Neuronal stem cell (in vitro differentiated cells): ENCODE results near the gene PPARD.

Experiments used
- DNase-seq: peaks from one replicate; pipeline ENCODE4 v3.0.0-alpha.2; 2013; ENCODE audit warnings: low spot score
- H2AFZ ChIP-seq: one replicate; pipeline ENCODE4 v1.6.1; 2013; ENCODE audit warnings: mild to moderate bottlenecking, low read length, inconsistent platforms
- H2AK5ac ChIP-seq: 2 replicates; pipeline ENCODE4 v1.6.1; 2013; ENCODE audit warnings: low read depth, mild to moderate bottlenecking, inconsistent platforms, low read length, moderate library complexity, mixed read lengths
- H2BK120ac ChIP-seq: 2 replicates; pipeline ENCODE4 v1.6.1; 2013; ENCODE audit warnings: low read depth, mild to moderate bottlenecking, inconsistent platforms, low read length, moderate library complexity, mixed read lengths
- H2BK12ac ChIP-seq: one replicate; pipeline ENCODE4 v1.6.1; 2013; ENCODE audit warnings: low read length, inconsistent platforms
- H2BK15ac ChIP-seq: 2 replicates; pipeline ENCODE4 v1.6.1; 2013; ENCODE audit warnings: mild to moderate bottlenecking, low read length, inconsistent platforms, mixed read lengths
- H2BK5ac ChIP-seq: one replicate; pipeline ENCODE4 v1.6.1; 2013; ENCODE audit warnings: inconsistent platforms, mild to moderate bottlenecking, low read length, moderate library complexity
- H3K14ac ChIP-seq: one replicate; pipeline ENCODE4 v1.6.1; 2013; ENCODE audit warnings: low read length, inconsistent platforms
- H3K18ac ChIP-seq: 2 replicates; pipeline ENCODE4 v1.6.1; 2013; ENCODE audit warnings: low read length, inconsistent platforms
- H3K23ac ChIP-seq: 2 replicates; pipeline ENCODE4 v1.6.1; 2013; ENCODE audit warnings: low read depth, mild to moderate bottlenecking, mixed read lengths, low read length, inconsistent platforms; ENCODE audit not compliant: poor library complexity
- H3K27ac ChIP-seq: replicated peaks from 3 replicates; pipeline ENCODE4 v1.5.1; 2013; ENCODE audit warnings: low read length, inconsistent platforms
- H3K27me3 ChIP-seq, 3 experiments: 2 replicates each; pipeline ENCODE4 v1.6.1; 2013; ENCODE audit warnings: low read length in 3 of 3, mild to moderate bottlenecking in 2 of 3, inconsistent platforms in 1 of 3, low read depth in 1 of 3, mixed read lengths in 1 of 3, moderate library complexity in 1 of 3; ENCODE audit not compliant: control insufficient read depth in 3 of 3, insufficient read depth in 3 of 3
- H3K36me3 ChIP-seq, 2 donors: replicated peaks in 1 of 2; 2 replicates each; pipeline ENCODE4 v1.6.1; 2013; ENCODE audit warnings: low read length in 2 of 2; ENCODE audit not compliant: control insufficient read depth in 2 of 2, insufficient read depth in 2 of 2
- H3K4ac ChIP-seq: 2 replicates; pipeline ENCODE4 v1.6.1; 2013; ENCODE audit warnings: inconsistent platforms, mild to moderate bottlenecking, low read length, moderate library complexity
- H3K4me1 ChIP-seq, 2 donors: 1 replicate in 1 of 2; 2 replicates in 1 of 2; pipeline ENCODE4 v1.6.1; 2013; ENCODE audit warnings: low read length in 2 of 2, low read depth in 1 of 2; ENCODE audit not compliant: control insufficient read depth in 2 of 2, insufficient read depth in 1 of 2
- H3K4me2 ChIP-seq: one replicate; pipeline ENCODE4 v1.6.1; 2013; ENCODE audit warnings: mild to moderate bottlenecking, low read length, inconsistent platforms; ENCODE audit not compliant: insufficient read depth, poor library complexity, severe bottlenecking
- H3K4me3 ChIP-seq, 2 donors: 2 replicates each; pipeline ENCODE4 v1.5.1; 2013; ENCODE audit warnings: low read length in 2 of 2, mild to moderate bottlenecking in 2 of 2, inconsistent platforms in 1 of 2, moderate library complexity in 1 of 2
- H3K79me1 ChIP-seq: one replicate; pipeline ENCODE4 v1.6.1; 2013; ENCODE audit warnings: low read depth, mild to moderate bottlenecking, inconsistent platforms, low read length, moderate library complexity
- H3K9ac ChIP-seq: one replicate; pipeline ENCODE4 v1.6.1; 2013; ENCODE audit warnings: mild to moderate bottlenecking, low read depth, low read length, inconsistent platforms; ENCODE audit not compliant: poor library complexity
- H3K9me3 ChIP-seq, 2 donors: replicated peaks in 1 of 2; 2 replicates each; pipeline versions ENCODE3 to v1.6.1; 2013; ENCODE audit warnings: low read length in 2 of 2, mild to moderate bottlenecking in 2 of 2, inconsistent platforms in 1 of 2, low read depth in 1 of 2, mixed read lengths in 1 of 2, moderate library complexity in 1 of 2; ENCODE audit not compliant: control insufficient read depth in 2 of 2, insufficient read depth in 1 of 2
- H4K8ac ChIP-seq: one replicate; pipeline ENCODE4 v1.6.1; 2013; ENCODE audit warnings: low read depth, mild to moderate bottlenecking, inconsistent platforms, low read length, moderate library complexity
- H4K91ac ChIP-seq: one replicate; pipeline ENCODE4 v1.6.1; 2013; ENCODE audit warnings: low read length, low read depth, mild to moderate bottlenecking, inconsistent platforms; ENCODE audit not compliant: poor library complexity
- WGBS, 2 donors: extraction: QIAGEN DNeasy Blood & Tissue Kit; methylation state at CpG; one replicate each; pipeline ENCODE4 v1.1.7; 2013; ENCODE audit warnings: missing lambda C conversion rate in 2 of 2, mixed read lengths in 1 of 2; ENCODE audit not compliant: insufficient read length in 2 of 2, insufficient replicate concordance in 1 of 2; ENCODE audit errors: extremely low coverage in 2 of 2; 5-methylcytosine and 5-hydroxymethylcytosine counted together

The PPARD gene

GRCh38 chr6:35400111-35400510 lies 57.8 kb downstream of the PPARD start:
- Histone ChIP-seq H2AK5ac (no peak overlapping the region), H2AFZ (no peak overlapping the region), H4K91ac (no peak overlapping the region), H3K18ac (no peak overlapping the region), H2BK120ac (no peak overlapping the region), H3K4ac (no peak overlapping the region), H3K4me2 (no peak overlapping the region), H3K23ac (no peak overlapping the region), H3K27ac (no peak overlapping the region), H2BK5ac (no peak overlapping the region), H3K27me3 (no peaks in the 10 kb centered on the region), H3K4me3 (no peak overlapping the region), H3K9ac (no peak overlapping the region), H3K14ac (peak overlapping the region; percentile 28), H4K8ac (no peak overlapping the region), H3K36me3 (no peaks in the 10 kb centered on the region), H3K9me3 (peaks cover 0 to 5% of the 10 kb centered on the region in 2 donors), H2BK15ac (no peak overlapping the region), H3K4me1 (peaks cover 0 to 8% of the 10 kb centered on the region in 2 donors), H3K79me1 (no peaks in the 10 kb centered on the region), H2BK12ac (no peak overlapping the region)
- WGBS, 2 donors = no CpG with 5 or more reads among the region's 5 CpGs
- DNase-seq = no peak

GRCh38 chr6:35400901-35401311 lies 58.5 kb downstream of the PPARD start:
- no peak overlapping the region for H2BK15ac ChIP-seq
- H3K27ac ChIP-seq = no peak overlapping the region

GRCh38 chr6:35401514-35401913 lies 59.2 kb downstream of the PPARD start:
- Histone ChIP-seq H2BK12ac (no peak overlapping the region), H3K14ac (no peak overlapping the region), H4K91ac (no peak overlapping the region), H3K4me3 (no peak overlapping the region), H3K79me1 (no peaks in the 10 kb centered on the region), H2BK5ac (no peak overlapping the region), H3K4ac (no peak overlapping the region), H2BK120ac (no peak overlapping the region), H2AFZ (no peak overlapping the region), H3K27me3 (no peaks in the 10 kb centered on the region), H3K9ac (peak overlapping the region; percentile 30), H4K8ac (no peak overlapping the region), H3K4me2 (no peak overlapping the region), H3K18ac (no peak overlapping the region), H3K9me3 (peaks cover 0 to 5% of the 10 kb centered on the region in 2 donors), H3K36me3 (no peaks in the 10 kb centered on the region), H3K4me1 (peaks cover 0 to 8% of the 10 kb centered on the region in 2 donors), H3K23ac (no peak overlapping the region), H3K27ac (no peak overlapping the region), H2BK15ac (no peak overlapping the region), H2AK5ac (no peak overlapping the region)
- no peak for DNase-seq
- WGBS, 2 donors = no CpG with 5 or more reads among the region's 5 CpGs

More at GRCh38 chr6:35400901-35401311, 58.5 kb downstream of the PPARD start:
- Histone ChIP-seq H2BK12ac (no peak overlapping the region), H3K9ac (no peak overlapping the region), H3K4ac (no peak overlapping the region), H3K79me1 (no peaks in the 10 kb centered on the region), H3K14ac (no peak overlapping the region), H2AK5ac (no peak overlapping the region), H3K27me3 (no peaks in the 10 kb centered on the region), H3K9me3 (peaks cover 0 to 5% of the 10 kb centered on the region in 2 donors), H3K36me3 (no peaks in the 10 kb centered on the region), H3K4me1 (peaks cover 0 to 8% of the 10 kb centered on the region in 2 donors), H4K91ac (no peak overlapping the region), H3K23ac (no peak overlapping the region), H2BK120ac (no peak overlapping the region), H4K8ac (no peak overlapping the region), H2BK5ac (no peak overlapping the region), H3K4me3 (no peak overlapping the region), H3K4me2 (no peak overlapping the region), H2AFZ (no peak overlapping the region), H3K18ac (no peak overlapping the region)
- WGBS, 2 donors = no CpG with 5 or more reads among the region's 5 CpGs
- DNase-seq = no peak

- no peak overlapping the region for H2AFZ ChIP-seq
- H3K36me3 ChIP-seq = no peaks in the 10 kb centered on the region
- peaks cover 3 to 9% of the 10 kb centered on the region in 2 donors for H3K4me1 ChIP-seq
- no CpG with 5 or more reads among the region's 8 CpGs for WGBS, 2 donors
- H2BK15ac ChIP-seq = no peak overlapping the region
- H2AK5ac ChIP-seq = no peak overlapping the region
- no peak overlapping the region for H3K23ac ChIP-seq
- peak overlapping the region; percentile 87 for H3K18ac ChIP-seq
- H3K9me3 ChIP-seq = peaks cover 0 to 2% of the 10 kb centered on the region in 2 donors
- H4K8ac ChIP-seq = no peak overlapping the region
- H2BK120ac ChIP-seq = no peak overlapping the region
- H3K4ac ChIP-seq = no peak overlapping the region
- no peak overlapping the region for H3K14ac ChIP-seq
- H4K91ac ChIP-seq = peak overlapping the region; percentile 40
- no peaks in the 10 kb centered on the region for H3K27me3 ChIP-seq
- H3K4me3 ChIP-seq = no peak overlapping the region
- no peak overlapping the region for H3K4me2 ChIP-seq
- no peak overlapping the region for H2BK5ac ChIP-seq
- no peak overlapping the region for H3K9ac ChIP-seq
- DNase-seq = peak; percentile 11
- no peak overlapping the region for H2BK12ac ChIP-seq
- no peak overlapping the region for H3K27ac ChIP-seq
- no peaks in the 10 kb centered on the region for H3K79me1 ChIP-seq
Observed at GRCh38 chr6:35402136-35402855, 59.9 kb downstream of the PPARD start.
